Smooth muscle cell (in vitro differentiated cells): Measurements from ENCODE around the gene MAPKAPK5. TPM values are rescaled to one million over a fixed set of nuclear protein-coding genes. Genes with fewer than 3 reads are reported as not detected.

ENCODE experiments used
- DNase-seq: peaks from one replicate; lab custom pipeline; 2025; ENCODE audit not compliant: unreplicated experiment; lab: John Stamatoyannopoulos, UW
- H2AFZ ChIP-seq: fragments of 200-600 bp; sonication (generic); 2 replicates; pipeline ENCODE4 v1.6.0; 2016; ENCODE audit warnings: antibody characterized with exemption, low read depth, mild to moderate bottlenecking
- H3F3A ChIP-seq: fragments of 200-600 bp; sonication (generic); 2 replicates; pipeline ENCODE4 v1.6.0; 2017; ENCODE audit warnings: antibody characterized with exemption, low read depth
- H3K27ac ChIP-seq: fragments of 200-600 bp; sonication (generic); 2 replicates; pipeline ENCODE4 v1.5.1; 2016; ENCODE audit warnings: low read depth, mild to moderate bottlenecking
- H3K27me3 ChIP-seq: fragments of 200-600 bp; sonication (generic); 2 replicates; pipeline ENCODE4 v1.6.1; 2016; ENCODE audit warnings: low read depth, mild to moderate bottlenecking
- H3K36me3 ChIP-seq: fragments of 200-600 bp; sonication (generic); 2 replicates; pipeline ENCODE4 v1.5.1; 2016; ENCODE audit warnings: low read depth
- H3K4me1 ChIP-seq: fragments of 200-600 bp; sonication (generic); 2 replicates; pipeline ENCODE4 v1.5.1; 2016; ENCODE audit warnings: low read depth
- H3K4me2 ChIP-seq: fragments of 200-600 bp; sonication (generic); 2 replicates; pipeline ENCODE4 v1.6.0; 2016; ENCODE audit warnings: mild to moderate bottlenecking
- H3K4me3 ChIP-seq: fragments of 200-600 bp; sonication (generic); 2 replicates; pipeline ENCODE4 v1.5.1; 2016; ENCODE audit warnings: mild to moderate bottlenecking
- H3K79me2 ChIP-seq: fragments of 200-600 bp; sonication (generic); 2 replicates; pipeline ENCODE4 v1.6.0; 2016; ENCODE audit warnings: low read depth, mild to moderate bottlenecking
- H3K9ac ChIP-seq: fragments of 200-600 bp; sonication (generic); 2 replicates; pipeline ENCODE4 v1.6.0; 2016; ENCODE audit warnings: low read depth
- H3K9me3 ChIP-seq: fragments of 200-600 bp; sonication (generic); replicated peaks from 2 replicates; pipeline ENCODE4 v1.5.1; 2016; ENCODE audit warnings: low read depth
- H4K20me1 ChIP-seq: fragments of 200-600 bp; sonication (generic); 2 replicates; pipeline ENCODE4 v1.6.0; 2016; ENCODE audit warnings: low read depth
- CTCF ChIP-seq: fragments of 200-600 bp; sonication (generic); IDR thresholded peaks from 2 replicates; pipeline ENCODE4 v1.5.1; 2017; ENCODE audit warnings: borderline replicate concordance, mild to moderate bottlenecking, antibody characterized with exemption; ENCODE audit not compliant: insufficient read depth, poor library complexity, severe bottlenecking
- WGBS: methylation state at CpG from one replicate; pipeline ENCODE4 v1.1.7; 2016; ENCODE audit warnings: low lambda C conversion rate; 5-methylcytosine and 5-hydroxymethylcytosine counted together
- polyA plus RNA-seq: library from polyadenylated mRNA; unstranded; fragments of >200 nt; fragmentation: Nextera tagmentation; extraction: Ambion mirVana; gene quantifications from 2 replicates; pipeline ENCODE4 v1.2.1, GENCODE V29; 2016
- total RNA-seq: library from RNA; depleted of rRNA; stranded (reverse); fragments of >200 nt; gene quantifications from 2 replicates; pipeline ENCODE4 v1.2.3, GENCODE V29; 2014

MAPKAPK5 gene
- total and polyA plus RNA-seq, 2 experiments from 2014 or later: 29.8 to 46.1 TPM

DNA sequence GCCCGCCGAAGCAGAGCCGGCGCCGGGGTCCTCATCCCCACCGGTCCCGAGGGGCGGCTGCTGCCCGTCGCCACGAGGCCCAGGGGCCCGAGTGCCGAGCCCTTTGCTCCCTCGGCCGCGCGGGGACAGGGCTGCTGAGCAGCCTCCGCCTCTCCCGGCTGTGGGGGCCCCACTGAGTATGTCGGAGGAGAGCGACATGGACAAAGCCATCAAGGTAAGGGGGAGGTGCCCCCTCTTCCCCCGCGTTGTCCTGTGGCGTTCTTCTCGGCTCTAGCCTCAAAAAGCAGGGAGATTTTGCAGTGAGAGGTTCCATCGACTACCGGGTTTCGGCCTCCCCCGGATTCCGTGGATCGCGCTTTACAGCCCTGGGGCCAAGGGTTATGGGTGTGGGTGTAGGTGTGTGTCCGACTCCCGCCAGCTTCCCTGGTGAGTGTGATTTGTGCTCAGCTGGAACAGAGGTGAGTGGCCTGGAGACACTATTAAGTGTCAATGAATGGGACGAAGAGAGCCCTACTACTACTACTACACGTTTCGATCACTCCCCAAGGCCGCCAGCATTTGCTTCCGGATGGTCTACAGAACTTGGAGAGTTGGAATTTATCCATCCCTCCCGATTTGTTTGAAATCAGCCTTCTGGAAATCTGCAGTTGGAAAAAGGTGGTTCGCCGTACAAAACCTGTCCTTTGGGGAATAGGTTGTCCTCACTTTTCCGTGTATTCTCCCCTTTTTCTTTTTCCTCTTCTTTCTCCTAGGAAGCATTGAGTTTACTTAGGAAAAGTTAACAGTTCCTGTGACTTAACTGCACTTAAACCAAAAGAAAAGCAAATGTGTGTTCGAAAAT, 748 bp downstream of the MAPKAPK5 start:
- Histone ChIP-seq H3K4me1 (peaks cover 18% of the 10 kb centered on the region), H3K36me3 (no peaks in the 10 kb centered on the region), H3K9me3 (no peaks in the 10 kb centered on the region), H2AFZ (peak overlapping the region; percentile 93), H3K4me2 (peak overlapping the region; percentile 99), H3K27me3 (no peaks in the 10 kb centered on the region), H3K9ac (peak overlapping the region; percentile 99), H4K20me1 (peaks cover 10% of the 10 kb centered on the region), H3K27ac (peak overlapping the region; percentile 94), H3K4me3 (peak overlapping the region; percentile 76), H3F3A (peaks cover 5% of the 10 kb centered on the region), H3K79me2 (peaks cover 74% of the 10 kb centered on the region)
- WGBS: 5% methylated on average over 44 of the region's 44 CpGs
- DNase-seq: no peak
- TF ChIP-seq CTCF: no peak

- no peak for DNase-seq
- no peaks in the 10 kb centered on the region for H3K9me3 ChIP-seq
- no peak overlapping the region for H2AFZ ChIP-seq
- 96% methylated on average over 2 of the region's 2 CpGs for WGBS
- H4K20me1 ChIP-seq: peaks cover 23% of the 10 kb centered on the region
- peaks cover 5% of the 10 kb centered on the region for H3K36me3 ChIP-seq
- peaks cover 91% of the 10 kb centered on the region for H3K79me2 ChIP-seq
- no peak overlapping the region for H3K4me2 ChIP-seq
- H3K27ac ChIP-seq: no peak overlapping the region
- H3K27me3 ChIP-seq: no peaks in the 10 kb centered on the region
- H3K9ac ChIP-seq: no peak overlapping the region
- H3F3A ChIP-seq: no peaks in the 10 kb centered on the region
- no peak for TF ChIP-seq CTCF
- H3K4me1 ChIP-seq: peaks cover 8% of the 10 kb centered on the region
- no peak overlapping the region for H3K4me3 ChIP-seq
Observed at GRCh38 chr12:111846016-111846415, 4.0 kb downstream of the MAPKAPK5 start.

DNA sequence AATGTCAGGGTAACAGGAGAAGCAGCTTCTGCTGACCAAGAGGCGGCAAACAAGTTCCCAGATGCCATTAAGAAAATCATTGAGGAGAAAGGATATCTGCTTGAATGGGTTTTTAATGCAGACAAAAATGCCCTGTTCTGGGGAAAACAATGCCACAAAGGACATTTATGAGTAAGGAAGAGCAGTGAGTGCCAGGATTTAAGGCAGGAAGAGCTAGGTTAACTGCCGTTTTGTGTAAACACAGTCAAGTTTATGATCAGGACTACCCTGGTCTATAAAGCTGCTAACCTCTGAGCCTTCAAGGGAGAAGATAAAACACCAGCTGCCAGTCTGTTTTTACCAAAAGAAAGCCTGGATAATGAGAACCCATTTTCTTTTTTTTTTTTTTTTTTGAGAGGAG, 8.5 kb downstream of the MAPKAPK5 start:
- Histone ChIP-seq H3F3A (no peaks in the 10 kb centered on the region), H3K36me3 (peaks cover 5% of the 10 kb centered on the region), H3K4me2 (no peak overlapping the region), H3K27me3 (no peaks in the 10 kb centered on the region), H4K20me1 (peaks cover 66% of the 10 kb centered on the region), H3K9ac (no peak overlapping the region), H3K4me1 (no peaks in the 10 kb centered on the region), H3K9me3 (no peaks in the 10 kb centered on the region), H3K79me2 (peaks cover 92% of the 10 kb centered on the region), H2AFZ (no peak overlapping the region), H3K4me3 (no peak overlapping the region), H3K27ac (no peak overlapping the region)
- no peak for TF ChIP-seq CTCF
- DNase-seq: no peak
- 73% methylated on average over 2 of the region's 2 CpGs for WGBS

- DNase-seq: no peak
- Histone ChIP-seq H4K20me1 (peaks cover 86% of the 10 kb centered on the region), H3K4me3 (no peak overlapping the region), H3K27ac (no peak overlapping the region), H3F3A (no peaks in the 10 kb centered on the region), H3K9ac (no peak overlapping the region), H3K9me3 (no peaks in the 10 kb centered on the region), H2AFZ (no peak overlapping the region), H3K4me1 (no peaks in the 10 kb centered on the region), H3K79me2 (peaks cover 96% of the 10 kb centered on the region), H3K4me2 (no peak overlapping the region), H3K36me3 (peaks cover 3% of the 10 kb centered on the region), H3K27me3 (no peaks in the 10 kb centered on the region)
- 95% methylated on average over 2 of the region's 2 CpGs for WGBS
- TF ChIP-seq CTCF: no peak
Observed at GRCh38 chr12:111858186-111858585, 16.2 kb downstream of the MAPKAPK5 start.
